GM13977 (cell line): ENCODE results near the gene ANKRD55.
"Not testable (repeated sequence)": the region's sequence is repeated elsewhere in the genome, so short reads cannot be mapped to it uniquely, and the experiment has no call there.

Experiments
- DNase-seq: peaks from one replicate; pipeline ENCODE4 v3.0.0; 2012; ENCODE audit warnings: low spot score
- in situ Hi-C: fragments of 300-500 bp; cut with MboI; formaldehyde crosslinking; loops from one replicate; pipeline ENCODE4 v1.12.0; 2022; ENCODE audit warnings: low sequenced_read_pairs, low pct_unique_long_range_greater_than_20kb, mixed read lengths, inconsistent platforms; ENCODE audit not compliant: unreplicated experiment
- TF ChIP-seq, protein P1 (sequence below): IDR thresholded peaks from 2 replicates; pipeline ENCODE4 v1.5.1; 2012; ENCODE audit warnings: mild to moderate bottlenecking, control low read depth; ENCODE audit not compliant: insufficient read depth; ENCODE audit errors: extremely low read depth, missing control alignments

ANKRD55 gene

GRCh38 chr5:56126487-56127179 lies 106.5 kb downstream of the ANKRD55 start:
- DNase-seq, result no peak
- in situ Hi-C loops, result no loop called here
- TF ChIP-seq, protein P1, sequence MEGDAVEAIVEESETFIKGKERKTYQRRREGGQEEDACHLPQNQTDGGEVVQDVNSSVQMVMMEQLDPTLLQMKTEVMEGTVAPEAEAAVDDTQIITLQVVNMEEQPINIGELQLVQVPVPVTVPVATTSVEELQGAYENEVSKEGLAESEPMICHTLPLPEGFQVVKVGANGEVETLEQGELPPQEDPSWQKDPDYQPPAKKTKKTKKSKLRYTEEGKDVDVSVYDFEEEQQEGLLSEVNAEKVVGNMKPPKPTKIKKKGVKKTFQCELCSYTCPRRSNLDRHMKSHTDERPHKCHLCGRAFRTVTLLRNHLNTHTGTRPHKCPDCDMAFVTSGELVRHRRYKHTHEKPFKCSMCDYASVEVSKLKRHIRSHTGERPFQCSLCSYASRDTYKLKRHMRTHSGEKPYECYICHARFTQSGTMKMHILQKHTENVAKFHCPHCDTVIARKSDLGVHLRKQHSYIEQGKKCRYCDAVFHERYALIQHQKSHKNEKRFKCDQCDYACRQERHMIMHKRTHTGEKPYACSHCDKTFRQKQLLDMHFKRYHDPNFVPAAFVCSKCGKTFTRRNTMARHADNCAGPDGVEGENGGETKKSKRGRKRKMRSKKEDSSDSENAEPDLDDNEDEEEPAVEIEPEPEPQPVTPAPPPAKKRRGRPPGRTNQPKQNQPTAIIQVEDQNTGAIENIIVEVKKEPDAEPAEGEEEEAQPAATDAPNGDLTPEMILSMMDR, result no peak

GRCh38 chr5:56123531-56124243 lies 109.4 kb downstream of the ANKRD55 start:
- in situ Hi-C loops, result no loop called here
- no peak for DNase-seq
- TF ChIP-seq, protein P1, result no peak

DNA sequence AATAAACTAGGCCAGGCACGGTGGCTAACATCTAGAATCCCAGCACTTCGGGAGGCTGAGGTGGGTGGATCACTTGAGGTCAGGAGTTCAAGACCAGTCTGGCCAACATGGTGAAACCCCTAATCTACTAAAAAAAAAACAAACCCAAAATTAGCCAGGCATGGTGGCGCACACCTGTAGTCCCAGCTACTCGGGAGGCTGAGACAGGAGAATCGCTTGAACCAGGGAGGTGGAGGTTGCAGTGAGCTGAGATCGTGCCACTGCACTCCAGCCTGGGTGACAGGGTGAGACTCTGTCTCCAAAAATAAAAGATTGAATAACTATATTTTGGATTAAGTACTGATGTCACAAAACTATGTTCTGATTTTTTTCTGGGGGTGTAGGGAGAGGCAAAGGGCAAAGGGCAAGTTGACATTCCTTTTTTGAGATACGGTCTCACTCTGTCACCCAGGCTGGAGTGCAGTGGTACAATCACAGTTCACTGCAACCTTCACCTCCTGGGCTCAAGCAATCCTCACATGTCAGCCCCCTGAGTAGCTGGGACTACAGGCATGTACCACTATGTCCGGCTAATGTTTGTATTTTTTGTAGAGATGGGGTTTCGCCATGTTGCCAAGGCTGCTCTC lies 110.7 kb downstream of the ANKRD55 start:
- in situ Hi-C loops, result not testable (repeated sequence)

GRCh38 chr5:56119050-56119449 lies 114.1 kb downstream of the ANKRD55 start:
- no peak for DNase-seq
- TF ChIP-seq, protein P1, result no peak
- in situ Hi-C loops, result no loop called here

More for the DNA sequence above, 110.7 kb downstream of the ANKRD55 start:
- DNase-seq, result not testable (repeated sequence)

GRCh38 chr5:56116599-56117141 lies 116.5 kb downstream of the ANKRD55 start:
- TF ChIP-seq, protein P1, result no peak
- in situ Hi-C loops, result no loop called here
- no peak for DNase-seq

- in situ Hi-C loops, result no loop called here
- no peak for DNase-seq
- TF ChIP-seq, protein P1, result no peak
Observed at GRCh38 chr5:56115589-56115988, 117.5 kb downstream of the ANKRD55 start.
